Natural killer cell treated with Interleukin-12 subunit alpha and Interleukin-12 subunit beta and Interleukin-15 and Interleukin-18, amount 100 ng/mL, for 72 hours (primary cell): ENCODE data around the gene SPPL2B. TPM values are rescaled to one million over a fixed set of nuclear protein-coding genes. Genes with fewer than 3 reads are reported as not detected.
"Not testable (repeated sequence)": the region's sequence is repeated elsewhere in the genome, so short reads cannot be mapped to it uniquely, and the experiment has no call there.

ENCODE experiments used
- ATAC-seq, 2 donors: fragments of 150-1000 bp; cut with Tn5 transposase in 1 of 2; sonication (Bioruptor Pico), chemical (Tn5 transposase) in 1 of 2; 2 replicates each; pipeline ENCODE4 v1.10.0; 2021
- DNase-seq: peaks from one replicate; pipeline ENCODE4 v3.0.0; 2022; ENCODE audit warnings: low spot score
- H3K27ac Mint-ChIP-seq, 2 donors: 1 replicate in 1 of 2; 2 replicates in 1 of 2; pipeline ENCODE4 v1.8.0; 2022; ENCODE audit warnings: mixed read lengths in 2 of 2, mild to moderate bottlenecking in 1 of 2, moderate library complexity in 1 of 2
- H3K27me3 Mint-ChIP-seq, 2 donors: 1 replicate in 1 of 2; 2 replicates in 1 of 2; pipeline ENCODE4 v1.8.0; 2022; ENCODE audit warnings: mixed read lengths in 2 of 2
- H3K36me3 Mint-ChIP-seq: one replicate; pipeline ENCODE4 v1.8.0; 2022; ENCODE audit warnings: mixed read lengths
- H3K4me1 Mint-ChIP-seq, 2 donors: 1 replicate in 1 of 2; 2 replicates in 1 of 2; pipeline ENCODE4 v1.8.0; 2022; ENCODE audit warnings: low read depth in 2 of 2, mixed read lengths in 2 of 2, mild to moderate bottlenecking in 1 of 2
- H3K4me3 Mint-ChIP-seq: one replicate; pipeline ENCODE4 v1.8.0; 2022; ENCODE audit warnings: mixed read lengths
- H3K9me3 Mint-ChIP-seq: 2 replicates; pipeline ENCODE4 v1.8.0; 2022; ENCODE audit warnings: mixed read lengths
- total RNA-seq, 2 donors: library from RNA; stranded (reverse); gene quantifications; one replicate each; pipeline ENCODE4 v1.2.3, GENCODE V29; 2022

The SPPL2B gene
- total RNA-seq, 2 donors from 2014 or later, result 41.3 to 97.6 TPM

DNA sequence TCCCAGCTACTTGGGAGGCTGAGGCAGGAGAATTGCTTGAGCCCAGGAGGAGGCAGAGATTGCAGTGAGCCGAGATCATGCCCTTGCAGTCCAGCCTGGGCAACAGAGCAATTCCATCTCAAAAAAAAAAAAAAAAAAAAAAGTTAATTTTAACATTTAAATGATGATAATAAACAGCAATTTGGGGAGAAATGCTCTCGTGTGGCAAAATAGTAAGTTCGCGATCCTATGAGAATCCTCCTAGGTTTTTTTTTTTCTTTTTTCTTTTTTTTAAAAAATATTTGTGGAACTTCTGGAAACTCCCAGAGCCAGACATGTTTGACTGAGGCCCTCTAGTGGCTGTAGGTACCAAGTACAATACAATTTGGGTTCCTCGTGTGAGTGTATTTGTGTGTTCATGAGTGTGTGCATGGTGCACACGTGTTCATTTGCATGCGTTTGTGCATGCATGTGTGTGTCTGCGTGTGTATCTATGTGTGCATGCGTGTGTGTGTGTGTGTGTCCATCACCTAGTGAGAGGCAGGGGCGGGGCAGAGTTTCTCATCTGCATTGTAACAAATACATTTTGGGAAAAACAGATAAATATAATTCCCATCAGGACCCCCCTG lies 62.7 kb downstream of the SPPL2B start:
- H3K4me3 Mint-ChIP-seq, result peak overlapping the region; percentile 3
- no peak for DNase-seq

GRCh38 chr19:2392366-2392765 lies 63.9 kb downstream of the SPPL2B start:
- ATAC-seq (no peak), DNase-seq (no peak)
- Mint-ChIP-seq H3K9me3 (no peaks in the 10 kb centered on the region), H3K27me3 (peaks cover 0 to 8% of the 10 kb centered on the region in 2 donors), H3K27ac (no peak overlapping the region), H3K4me3 (no peak overlapping the region), H3K36me3 (no peaks in the 10 kb centered on the region), H3K4me1 (peaks cover 9 to 11% of the 10 kb centered on the region in 2 donors)

More for the DNA sequence above, 62.7 kb downstream of the SPPL2B start:
- H3K27ac Mint-ChIP-seq, result no peak overlapping the region
- H3K27me3 Mint-ChIP-seq, result peaks cover 0 to 10% of the 10 kb centered on the region in 2 donors
- peak in 1 of 2 donors; percentile 61 for ATAC-seq
- no peaks in the 10 kb centered on the region for H3K9me3 Mint-ChIP-seq
- H3K4me1 Mint-ChIP-seq, result peaks cover 9 to 11% of the 10 kb centered on the region in 2 donors
- H3K36me3 Mint-ChIP-seq, result no peaks in the 10 kb centered on the region

- not testable (repeated sequence) for ATAC-seq, H3K36me3 Mint-ChIP-seq, H3K27ac Mint-ChIP-seq, H3K9me3 Mint-ChIP-seq, H3K27me3 Mint-ChIP-seq, DNase-seq
- H3K4me1 Mint-ChIP-seq, result peaks cover 9 to 11% of the 10 kb centered on the region in 2 donors
- peak overlapping the region; percentile 47 for H3K4me3 Mint-ChIP-seq
Measured at GRCh38 chr19:2392899-2393298, 64.4 kb downstream of the SPPL2B start.

DNA sequence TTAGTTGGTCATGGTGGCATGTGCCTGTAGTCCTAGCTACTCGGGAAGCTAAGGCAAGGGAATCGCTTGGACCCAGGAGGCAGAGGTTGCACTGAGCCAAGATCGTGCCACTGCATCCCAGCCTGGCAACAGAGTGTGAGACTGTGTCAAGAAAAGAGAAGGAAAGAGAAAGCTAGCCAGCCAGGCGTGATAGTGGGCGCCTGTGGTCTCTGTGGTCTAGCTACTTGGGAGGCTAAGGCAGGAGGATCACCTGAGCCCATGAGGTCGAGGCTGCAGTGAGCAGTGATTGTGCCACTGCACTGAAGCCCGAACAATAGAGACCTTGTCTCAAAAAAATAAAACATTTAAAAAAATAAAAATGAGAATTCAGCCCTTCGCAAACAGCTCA lies 65.6 kb downstream of the SPPL2B start:
- Mint-ChIP-seq H3K27ac (peak overlapping the region in 1 of 2 donors; percentile 70), H3K9me3 (no peaks in the 10 kb centered on the region), H3K4me3 (peak overlapping the region; percentile 69), H3K27me3 (peaks cover 0 to 5% of the 10 kb centered on the region in 2 donors), H3K36me3 (no peaks in the 10 kb centered on the region), H3K4me1 (peaks cover 9 to 11% of the 10 kb centered on the region in 2 donors)
- ATAC-seq (peak; percentile 48 to 49), DNase-seq (no peak)

GRCh38 chr19:2394442-2395292 lies 66.2 kb downstream of the SPPL2B start:
- Mint-ChIP-seq H3K9me3 (no peaks in the 10 kb centered on the region), H3K36me3 (no peaks in the 10 kb centered on the region), H3K4me3 (peak overlapping the region; percentile 69), H3K27ac (peak overlapping the region in 1 of 2 donors; percentile 70), H3K4me1 (peaks cover 9 to 11% of the 10 kb centered on the region in 2 donors), H3K27me3 (peaks cover 0 to 4% of the 10 kb centered on the region in 2 donors)
- no peak for DNase-seq
- peak; percentile 72 for ATAC-seq

DNA sequence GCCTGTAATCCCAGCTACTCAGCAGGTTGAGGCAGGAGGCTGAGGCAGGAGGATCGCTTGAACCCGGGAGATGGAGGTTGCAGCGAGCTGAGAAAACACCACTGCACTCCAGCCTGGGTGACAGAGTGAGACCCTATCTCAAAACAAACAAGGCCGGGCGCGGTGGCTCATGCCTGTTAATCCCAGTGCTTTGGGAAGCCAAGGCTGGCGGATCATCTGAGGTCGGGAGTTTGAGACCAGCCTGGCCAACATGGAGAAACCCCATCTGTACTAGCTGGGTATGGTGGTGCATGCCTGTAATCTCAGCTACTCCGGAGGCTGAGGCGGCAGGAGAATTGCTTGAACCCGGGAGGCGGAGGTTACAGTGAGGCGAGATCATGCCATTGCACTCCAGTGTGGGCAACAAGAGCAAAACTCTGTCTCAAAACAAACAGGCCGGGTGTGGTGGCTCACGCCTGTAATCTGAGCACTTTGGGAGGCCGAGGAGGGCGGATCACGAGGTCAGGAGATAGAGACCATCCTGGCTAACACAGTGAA lies 66.9 kb downstream of the SPPL2B start:
- Mint-ChIP-seq H3K27ac (peak overlapping the region in 1 of 2 donors; percentile 70), H3K4me3 (peak overlapping the region; percentile 69), H3K4me1 (peaks cover 9 to 11% of the 10 kb centered on the region in 2 donors)
- not testable (repeated sequence) for DNase-seq, H3K9me3 Mint-ChIP-seq, H3K36me3 Mint-ChIP-seq, H3K27me3 Mint-ChIP-seq, ATAC-seq

DNA sequence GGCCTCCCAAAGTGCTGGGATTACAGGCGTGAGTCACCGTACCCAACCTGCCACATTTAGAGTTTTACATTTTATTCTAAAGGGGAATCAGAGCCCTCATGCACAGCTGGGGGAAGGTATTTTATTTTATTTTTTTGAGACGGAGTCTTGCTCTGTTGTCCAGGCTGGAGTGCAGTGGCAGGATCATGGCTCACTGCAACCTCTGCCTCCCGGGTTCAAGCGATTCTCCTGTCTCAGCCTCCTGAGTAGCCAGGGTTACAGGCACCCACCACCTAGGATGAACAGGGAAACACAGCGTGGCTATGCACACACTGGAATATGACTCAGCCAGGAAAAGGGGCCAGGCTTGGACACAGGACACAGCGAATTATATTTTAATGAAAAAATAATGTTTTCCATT lies 68.7 kb downstream of the SPPL2B start:
- not testable (repeated sequence) for ATAC-seq, H3K4me1 Mint-ChIP-seq, H3K27me3 Mint-ChIP-seq, H3K4me3 Mint-ChIP-seq, H3K9me3 Mint-ChIP-seq, DNase-seq, H3K27ac Mint-ChIP-seq, H3K36me3 Mint-ChIP-seq

DNA sequence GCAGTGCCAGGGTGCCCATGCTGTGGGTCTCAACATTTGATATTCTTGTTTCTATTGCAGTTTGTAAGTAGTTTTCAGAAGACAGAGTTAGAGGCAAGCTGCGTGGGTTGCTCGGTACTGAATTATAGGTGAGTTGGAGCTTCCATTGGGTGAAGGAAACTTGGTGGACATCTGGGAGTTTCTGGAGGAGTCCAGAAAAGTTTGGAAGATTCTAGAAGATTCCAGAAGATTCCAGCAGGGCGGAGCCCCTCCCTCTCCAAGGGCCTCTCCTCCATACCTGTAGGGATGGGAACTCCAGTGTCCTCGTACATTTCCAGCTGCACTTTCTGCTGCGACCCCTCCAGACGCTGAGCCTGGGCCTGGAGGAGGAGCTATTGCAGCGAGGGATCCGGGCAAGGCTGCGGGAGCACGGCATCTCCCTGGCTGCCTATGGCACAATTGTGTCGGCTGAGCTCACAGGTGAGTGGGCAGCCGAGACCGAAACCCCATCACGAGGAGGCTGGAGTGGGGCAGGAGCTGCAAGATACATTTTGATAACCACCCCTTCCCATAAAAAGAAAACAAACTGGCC lies 70.3 kb downstream of the SPPL2B start:
- ATAC-seq (no peak), DNase-seq (no peak)
- Mint-ChIP-seq H3K9me3 (no peaks in the 10 kb centered on the region), H3K36me3 (no peaks in the 10 kb centered on the region), H3K4me3 (no peak overlapping the region), H3K27me3 (no peaks in the 10 kb centered on the region), H3K27ac (no peak overlapping the region), H3K4me1 (peaks cover 4 to 6% of the 10 kb centered on the region in 2 donors)

GRCh38 chr19:2399582-2399981 lies 71.1 kb downstream of the SPPL2B start:
- H3K27ac Mint-ChIP-seq, result no peak overlapping the region
- peaks cover 0 to 2% of the 10 kb centered on the region in 2 donors for H3K27me3 Mint-ChIP-seq
- no peak for ATAC-seq
- no peak overlapping the region for H3K4me3 Mint-ChIP-seq
- peaks cover 0 to 3% of the 10 kb centered on the region in 2 donors for H3K4me1 Mint-ChIP-seq
- H3K36me3 Mint-ChIP-seq, result no peaks in the 10 kb centered on the region
- H3K9me3 Mint-ChIP-seq, result no peaks in the 10 kb centered on the region
- DNase-seq, result no peak

Other genes with a start within 250 kb of the SPPL2B start
- gene MOB3A, start 232.4 kb upstream of the SPPL2B start, total RNA-seq, result 100 to 1,000 TPM; 180 to 212 TPM
- gene IZUMO4, start 231.8 kb upstream of the SPPL2B start, total RNA-seq, result 1 to 10 TPM; 5.7 to 5.9 TPM
- gene AP3D1, start 177.1 kb upstream of the SPPL2B start, total RNA-seq, result 100 to 1,000 TPM; 126 to 191 TPM
- gene DOT1L, start 164.8 kb upstream of the SPPL2B start, total RNA-seq, result 100 to 1,000 TPM; 108 to 190 TPM
- gene PLEKHJ1, start 92.4 kb upstream of the SPPL2B start, total RNA-seq, result 10 to 100 TPM; 59.8 to 85.9 TPM
- gene SF3A2, start 91.9 kb upstream of the SPPL2B start, total RNA-seq, result 100 to 1,000 TPM in 1 of 2 donors, 10 to 100 TPM in 1; 99.2 to 192 TPM
- gene AMH, start 79.4 kb upstream of the SPPL2B start, total RNA-seq, result 1 to 10 TPM; 2.8 to 3.5 TPM
- gene JSRP1, start 72.3 kb upstream of the SPPL2B start, total RNA-seq, result under 1 TPM in 1 of 2 donors, not detected in 1; 0.73 TPM
- 1 to 10 TPM; 2.4 to 8.2 TPM for gene PEAK3, start 46.5 kb upstream of the SPPL2B start, total RNA-seq
- gene LINGO3, start 20.5 kb upstream of the SPPL2B start, total RNA-seq, result under 1 TPM; 0.20 to 0.21 TPM
- gene LSM7, start 98 bp upstream of the SPPL2B start, total RNA-seq, result 100 to 1,000 TPM; 111 to 154 TPM
- gene TMPRSS9, start 31.6 kb downstream of the SPPL2B start, total RNA-seq, result not detected
- 100 to 1,000 TPM in 1 of 2 donors, 10 to 100 TPM in 1; 80.1 to 124 TPM for gene TIMM13, start 98.9 kb downstream of the SPPL2B start, total RNA-seq
- 100 to 1,000 TPM in 1 of 2 donors, 10 to 100 TPM in 1; 74.9 to 165 TPM for gene LMNB2, start 128.3 kb downstream of the SPPL2B start, total RNA-seq
- gene GADD45B, start 147.4 kb downstream of the SPPL2B start, total RNA-seq, result 100 to 1,000 TPM; 233 to 784 TPM